K562 (cell line): ENCODE data around the gene OTOP3. TPM values are rescaled to one million over a fixed set of nuclear protein-coding genes. Genes with fewer than 3 reads are reported as not detected.
A peak's percentile ranks its signal among the peaks of the same experiment; 100 is the strongest.

ENCODE experiments used
- ATAC-seq: fragments of 200-7000 bp; cut with Tn5 transposase; 3 replicates; pipeline ENCODE4 v1.9.1; 2020; ENCODE audit warnings: moderate library complexity
- BruUV-seq: library from RNA; stranded (reverse); fragments of 400-500 nt; replicated peaks from 2 replicates; lab custom pipeline; 2021; lab: Mats Ljungman, UMichigan
- CTCF ChIA-PET: fragments of 300-600 bp; formaldehyde crosslinking; extraction: SDS; loops from one replicate; lab custom pipeline; 2021; ENCODE audit warnings: low intra/inter-chr PET ratio; lab: Yijun Ruan, JAX
- POLR2A ChIA-PET: fragments of 300-600, 350-650 bp; sonication (Branson Sonifier 250); formaldehyde crosslinking; extraction: SDS; loops from one replicate; lab custom pipeline; 2021; ENCODE audit warnings: antibody characterized with exemption, inconsistent platforms; lab: Yijun Ruan, JAX
- DNase-seq, 4 experiments: peaks; one replicate each; pipeline versions ENCODE4 v3.0.0 to v3.0.0-alpha.2; 2011 to 2018; ENCODE audit warnings: low spot score in 3 of 4, mixed read lengths in 3 of 4; ENCODE audit errors: extremely low read depth in 1 of 4
- FAIRE-seq: peaks from 2 replicates; lab custom pipeline; 2011; peaks lifted over from hg19 to GRCh38; lab: Jason Lieb, UNC
- H2AFZ ChIP-seq: 2 replicates; pipeline ENCODE4 v1.6.0; 2011; ENCODE audit warnings: low read depth, low read length, control low read depth, inconsistent platforms
- H3K27ac ChIP-seq: fragments of 200-600 bp; 3 replicates; pipeline ENCODE4 v1.8.0; 2011; ENCODE audit warnings: low read depth, mild to moderate bottlenecking, control low read depth, inconsistent platforms, low read length, moderate library complexity, mixed read lengths; ENCODE audit errors: extremely low read depth
- H3K27me3 ChIP-seq, 2 experiments: fragments of 300-600 bp in 1 of 2; 2 replicates in 1 of 2; 3 replicates in 1 of 2; pipeline versions ENCODE4 v1.6.0 to v1.8.0; 2011; ENCODE audit warnings: inconsistent platforms in 2 of 2, low read length in 2 of 2, mild to moderate bottlenecking in 1 of 2, mixed read lengths in 1 of 2, moderate library complexity in 1 of 2; ENCODE audit not compliant: control insufficient read depth in 2 of 2, insufficient read depth in 2 of 2
- H3K36me3 ChIP-seq: fragments of 300-600 bp; 3 replicates; pipeline ENCODE4 v1.8.0; 2011; ENCODE audit warnings: mild to moderate bottlenecking, low read length, inconsistent platforms; ENCODE audit not compliant: control insufficient read depth, insufficient read depth
- H3K4me1 ChIP-seq, 2 experiments: fragments of 200-600 bp in 1 of 2; replicated peaks in 1 of 2; 2 replicates in 1 of 2; 3 replicates in 1 of 2; pipeline versions ENCODE4 v1.5.1 to v1.8.0; 2011; ENCODE audit warnings: inconsistent platforms in 2 of 2, low read length in 2 of 2, mild to moderate bottlenecking in 1 of 2, mixed read lengths in 1 of 2, moderate library complexity in 1 of 2; ENCODE audit not compliant: control insufficient read depth in 2 of 2, insufficient read depth in 2 of 2
- H3K4me2 ChIP-seq: 2 replicates; pipeline ENCODE4 v1.6.1; 2011; ENCODE audit warnings: low read length, control low read depth, inconsistent platforms, mixed read lengths; ENCODE audit not compliant: insufficient read depth
- H3K4me3 ChIP-seq: fragments of 200-600 bp; sonication (generic), shearing (Covaris generic); 2 replicates; pipeline ENCODE4 v1.5.1; 2016; ENCODE audit warnings: control low read depth, inconsistent platforms
- H3K79me2 ChIP-seq: fragments of 200-600 bp; 3 replicates; pipeline ENCODE4 v1.8.0; 2011; ENCODE audit warnings: low read length, inconsistent platforms; ENCODE audit not compliant: control insufficient read depth, insufficient read depth
- H3K9ac ChIP-seq, 2 experiments: 2 replicates each; pipeline versions ENCODE4 v1.6.0 to v1.6.1; 2011; ENCODE audit warnings: low read depth in 2 of 2, low read length in 2 of 2, control low read depth in 1 of 2, inconsistent platforms in 1 of 2, mild to moderate bottlenecking in 1 of 2, mixed read lengths in 1 of 2; ENCODE audit not compliant: insufficient read depth in 1 of 2
- H3K9me1 ChIP-seq: one replicate; pipeline ENCODE4 v1.6.0; 2011; ENCODE audit warnings: inconsistent platforms, mild to moderate bottlenecking, low read length, moderate library complexity; ENCODE audit not compliant: control insufficient read depth, insufficient read depth
- H3K9me3 ChIP-seq: replicated peaks from 2 replicates; pipeline ENCODE4 v1.5.1; 2011; ENCODE audit warnings: low read depth, low read length, inconsistent platforms; ENCODE audit not compliant: control insufficient read depth, insufficient read depth
- H4K20me1 ChIP-seq: replicated peaks from 2 replicates; pipeline ENCODE4 v1.6.1; 2011; ENCODE audit warnings: low read length, inconsistent platforms, mixed read lengths; ENCODE audit not compliant: control insufficient read depth, insufficient read depth
- HMG20B ChIP-seq: fragments of 250-450 bp; sonication (Bioruptor Pico); IDR thresholded peaks from 2 replicates; pipeline ENCODE4 v1.5.0; 2021; ENCODE audit warnings: mild to moderate bottlenecking
- MYC ChIP-seq, 2 experiments: fragments of 250-450 bp in 1 of 2; sonication (Bioruptor Pico) in 1 of 2; IDR thresholded peaks; 2 replicates each; pipeline versions ENCODE4 v1.5.1 to v1.6.1; 2012 to 2021; ENCODE audit warnings: low read depth in 2 of 2, borderline replicate concordance in 1 of 2, improper control_type of control experiment in 1 of 2, low read length in 1 of 2, mild to moderate bottlenecking in 1 of 2, moderate library complexity in 1 of 2
- THRAP3 ChIP-seq: fragments of 450-650 bp; IDR thresholded peaks from 2 replicates; pipeline ENCODE4 v1.6.1; 2016; ENCODE audit warnings: mild to moderate bottlenecking, inconsistent platforms, borderline replicate concordance
- ZNF146 ChIP-seq: IDR thresholded peaks from one replicate; pipeline ENCODE4 v1.6.1; 2018; ENCODE audit warnings: missing compliant biosample characterization; ENCODE audit not compliant: unreplicated experiment
- ZNF263 ChIP-seq: sonication (generic); formaldehyde crosslinking; IDR thresholded peaks from 2 replicates; pipeline ENCODE4 v1.8.0; 2022; ENCODE audit warnings: mild to moderate bottlenecking, missing genetic modification reagents, borderline replicate concordance
- ZNF444 ChIP-seq: fragments of 250-450 bp; sonication (Bioruptor Pico); IDR thresholded peaks from 2 replicates; pipeline ENCODE4 v1.4.0; 2020; ENCODE audit warnings: mild to moderate bottlenecking, moderate library complexity
- WGBS: fragments of 100-300 bp; shearing (Covaris generic); methylation state at CpG from one replicate; pipeline ENCODE4 v1.1.6; 2016; ENCODE audit warnings: low coverage, mixed read lengths; ENCODE audit not compliant: insufficient coverage; ENCODE audit errors: missing lambda C conversion rate; 5-methylcytosine and 5-hydroxymethylcytosine counted together
- in situ Hi-C: fragments of 300-500 bp; cut with MboI; formaldehyde crosslinking; loops from 4 replicates; pipeline ENCODE4 v1.15.0; 2018; ENCODE audit warnings: inconsistent platforms, mixed read lengths
- intact Hi-C: fragments of 100-400 bp; cut with micrococcal nuclease; formaldehyde crosslinking; loops from 2 replicates; pipeline ENCODE4 v1.14.2; 2022
- polyA plus RNA-seq, 8 experiments: library from polyadenylated mRNA; depleted of rRNA in 4 of 8; stranded (reverse) in 5 of 8; unstranded in 3 of 8; fragments of >200 nt; fragmentation: Nextera tagmentation in 2 of 8; fragmentation: Illumina TruSeq in 1 of 8; extraction: Ambion mirVana in 2 of 8; extraction: Trizol in 1 of 8; gene quantifications; 2 replicates each; pipeline versions ENCODE4 v1.2.1 to v1.2.3, GENCODE V29; 2011 to 2014; ENCODE audit warnings: inconsistent platforms in 1 of 8, missing spikeins in 1 of 8
- total RNA-seq, 7 experiments: library from RNA; depleted of rRNA in 6 of 7; stranded (reverse); fragments of >200 nt in 6 of 7; fragmentation: Illumina TruSeq in 2 of 7; extraction: Trizol in 2 of 7; gene quantifications; 2 replicates each; pipeline versions ENCODE4 v1.2.1 to v1.2.3, GENCODE V29; 2011 to 2021; ENCODE audit warnings: low replicate concordance in 1 of 7

OTOP3 gene
- total and polyA plus RNA-seq, 9 of the 15 experiments (the other 6 are each of a cell fraction or from before 2014, with no cell fraction given), result not detected

DNA sequence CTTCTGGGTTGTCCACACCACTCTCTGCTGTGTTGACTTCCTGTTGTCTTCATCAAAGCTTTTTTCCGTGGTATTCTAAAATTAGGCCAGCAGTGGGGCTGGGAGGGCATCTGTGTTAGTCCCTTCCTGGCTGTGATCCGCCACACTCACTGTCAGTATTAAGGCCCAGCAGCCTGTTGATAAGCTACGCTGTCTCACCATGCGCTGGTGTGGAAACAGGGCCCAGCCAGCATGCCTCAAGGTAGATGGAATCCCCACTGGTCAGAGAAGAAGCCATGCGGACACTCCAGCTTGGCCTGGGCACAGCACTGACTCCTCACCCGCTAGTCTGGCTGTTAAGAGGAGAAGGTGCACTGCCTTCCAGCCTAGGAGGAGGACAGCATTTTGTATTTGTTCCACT is 63.1 kb downstream of the OTOP3 start:
- no peaks in the 10 kb centered on the region for H3K9me3 ChIP-seq
- H3K9ac ChIP-seq, result peak overlapping the region in 1 of 2 experiments; percentile 14; a peak in 1 of 4 replicates
- WGBS, result 64% methylated on average over 6 of the region's 6 CpGs
- ChIA-PET CTCF (no interaction called here), POLR2A (interaction anchor here (0.7 to 7.2 kb wide), 5 partner anchors 9 to 50 kb away, joined by 3 to 56 read pairs (median 7); partner anchors contain the start of genes CDR2L and MRPL58)
- H3K27me3 ChIP-seq, result no peaks in the 10 kb centered on the region
- DNase-seq (no peak), ATAC-seq (peak; percentile 31; the same call in 1 of the 3 replicates), FAIRE-seq (no peak)
- H3K4me3 ChIP-seq, result no peak overlapping the region
- no peak overlapping the region for H2AFZ ChIP-seq
- BruUV-seq, result no TSS peak
- H3K27ac ChIP-seq, result no peak overlapping the region
- in situ Hi-C loops, result no loop called here
- peaks cover 0 to 10% of the 10 kb centered on the region in 2 experiments; a peak in 2 of 5 replicates for H3K4me1 ChIP-seq
- no peaks in the 10 kb centered on the region for H3K79me2 ChIP-seq
- TF ChIP-seq ZNF444 (CRISPR knock-in tag) (no peak), ZNF146 (CRISPR knock-in tag) (no peak), HMG20B (CRISPR knock-in tag) (no peak), THRAP3 (no peak), MYC (IDR thresholded peaks at IDR 0.05; ENCODE audit: low read depth, low read length) (no peak), MYC (CRISPR knock-in tag; IDR thresholded peaks at IDR 0.05; ENCODE audit: borderline replicate concordance, low read depth) (no peak), ZNF263 (CRISPR knock-in tag) (no peak)
- H3K36me3 ChIP-seq, result peaks cover 21% of the 10 kb centered on the region; the same call in 1 of the 3 replicates
- intact Hi-C loops, result no loop called here
- no peaks in the 10 kb centered on the region for H4K20me1 ChIP-seq
- no peaks in the 10 kb centered on the region for H3K9me1 ChIP-seq
- H3K4me2 ChIP-seq, result no peak overlapping the region
